HG02938 (cell line): ENCODE data around the gene SZRD1.
A peak's percentile ranks its signal among the peaks of the same experiment; 100 is the strongest.

Experiments used
- ATAC-seq: cut with Tn5 transposase; IDR thresholded peaks from one replicate; pipeline ENCODE4 v1.9.1; 2021; ENCODE audit warnings: mild to moderate bottlenecking, moderate library complexity; ENCODE audit not compliant: unreplicated experiment

SZRD1 gene

DNA sequence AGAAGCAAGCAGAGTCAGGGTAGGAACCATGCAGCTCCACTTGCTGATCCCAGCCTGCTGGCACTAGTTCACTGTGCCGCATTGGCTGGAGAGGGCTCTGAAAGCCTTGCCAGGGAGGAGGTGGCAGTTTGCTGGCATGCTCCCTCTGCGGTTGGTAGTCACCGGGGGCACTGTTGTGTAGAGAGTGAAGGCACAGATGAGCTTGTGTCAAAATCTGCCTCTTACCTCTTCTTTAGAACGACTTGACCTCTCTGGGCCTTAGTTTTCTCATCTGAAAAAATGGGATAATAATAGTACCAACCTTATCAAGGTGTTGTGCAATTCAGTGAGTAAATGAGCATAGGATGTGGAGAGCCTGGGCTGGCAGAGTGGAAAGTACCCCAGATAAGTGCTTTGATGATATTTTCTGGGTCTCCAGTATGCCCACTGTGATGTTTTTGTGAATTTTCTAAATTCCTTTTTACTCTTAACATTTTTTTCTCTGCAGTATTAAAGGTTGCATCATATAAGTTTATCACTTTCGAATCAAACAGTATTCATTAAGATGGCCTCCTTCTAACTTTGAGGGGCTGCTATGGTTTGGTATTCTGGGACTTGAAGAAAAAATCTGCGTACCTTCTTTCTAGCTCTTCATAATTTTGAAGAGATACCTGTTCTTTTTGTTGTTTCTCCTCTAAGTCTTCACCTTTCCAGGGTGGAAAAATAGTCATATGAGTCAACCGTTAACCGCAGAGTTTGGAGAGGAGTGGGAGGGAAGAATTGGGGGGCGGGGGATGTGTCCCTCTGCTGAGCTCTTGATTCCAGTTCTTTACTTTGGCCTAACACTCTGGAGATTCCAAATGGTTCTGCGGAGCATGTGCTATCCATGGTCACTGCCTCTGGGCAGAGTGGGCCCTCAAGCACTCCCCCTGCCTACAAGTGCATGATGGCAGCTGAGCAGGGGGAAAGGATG is 26.8 kb downstream of the SZRD1 start:
- ATAC-seq, result no peak

DNA sequence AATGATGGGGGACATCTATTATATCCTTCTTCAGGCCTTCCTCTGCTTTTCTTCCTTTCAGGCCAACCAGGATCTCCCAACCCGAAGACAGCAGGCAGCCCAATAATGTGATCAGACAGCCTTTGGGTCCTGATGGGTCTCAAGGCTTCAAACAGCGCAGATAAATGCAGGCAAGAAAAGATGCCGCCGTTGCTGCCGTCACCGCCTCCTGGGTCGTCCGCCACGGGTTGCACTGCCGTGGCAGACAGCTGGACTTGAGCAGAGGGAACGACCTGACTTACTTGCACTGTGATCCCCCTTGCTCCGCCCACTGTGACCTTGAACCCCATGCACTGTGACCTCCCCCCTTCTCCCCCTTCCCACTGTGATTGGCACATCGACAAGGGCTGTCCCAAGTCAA is 27.9 kb downstream of the SZRD1 start:
- ATAC-seq, result no peak

DNA sequence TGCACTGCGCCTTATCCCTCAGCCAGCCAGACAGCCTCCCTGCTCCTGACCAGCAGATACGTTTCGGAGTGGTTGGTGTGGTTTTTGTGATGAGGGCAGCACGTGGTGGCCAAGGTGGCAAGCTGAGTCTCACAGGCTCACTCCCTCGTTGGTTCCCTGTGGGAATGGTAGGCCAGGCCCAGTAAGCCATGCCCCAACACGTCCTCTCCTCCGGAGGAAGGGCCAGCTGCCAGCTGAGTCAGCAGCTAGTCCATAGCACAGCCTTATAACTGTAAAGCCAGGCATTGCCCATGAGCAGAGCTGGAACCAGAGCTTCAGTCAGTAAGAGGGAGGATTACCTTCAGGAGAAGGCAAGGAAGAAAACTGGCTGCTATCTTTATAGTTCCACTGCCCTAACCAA is 29.5 kb downstream of the SZRD1 start:
- no peak for ATAC-seq

DNA sequence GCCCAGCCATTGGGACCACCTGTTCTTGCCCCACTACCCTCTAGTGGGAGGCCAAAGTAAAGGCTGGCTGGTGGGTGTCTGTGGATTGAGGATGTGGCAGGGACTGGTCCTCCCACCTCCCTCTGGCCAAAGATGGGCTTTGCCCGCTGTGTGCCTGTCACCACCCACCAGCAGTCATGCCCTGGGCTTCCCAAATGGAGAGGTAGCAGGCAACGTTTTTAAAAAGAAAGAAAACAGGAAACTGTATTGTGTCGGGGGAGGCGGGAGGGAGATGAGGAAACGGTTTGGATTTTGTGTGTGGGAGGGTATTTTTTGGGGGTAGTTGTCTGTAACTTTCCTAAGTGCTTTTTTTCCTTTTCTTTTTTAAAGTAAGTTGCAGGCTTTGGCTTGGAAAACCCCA is 30.1 kb downstream of the SZRD1 start:
- ATAC-seq, result no peak

DNA sequence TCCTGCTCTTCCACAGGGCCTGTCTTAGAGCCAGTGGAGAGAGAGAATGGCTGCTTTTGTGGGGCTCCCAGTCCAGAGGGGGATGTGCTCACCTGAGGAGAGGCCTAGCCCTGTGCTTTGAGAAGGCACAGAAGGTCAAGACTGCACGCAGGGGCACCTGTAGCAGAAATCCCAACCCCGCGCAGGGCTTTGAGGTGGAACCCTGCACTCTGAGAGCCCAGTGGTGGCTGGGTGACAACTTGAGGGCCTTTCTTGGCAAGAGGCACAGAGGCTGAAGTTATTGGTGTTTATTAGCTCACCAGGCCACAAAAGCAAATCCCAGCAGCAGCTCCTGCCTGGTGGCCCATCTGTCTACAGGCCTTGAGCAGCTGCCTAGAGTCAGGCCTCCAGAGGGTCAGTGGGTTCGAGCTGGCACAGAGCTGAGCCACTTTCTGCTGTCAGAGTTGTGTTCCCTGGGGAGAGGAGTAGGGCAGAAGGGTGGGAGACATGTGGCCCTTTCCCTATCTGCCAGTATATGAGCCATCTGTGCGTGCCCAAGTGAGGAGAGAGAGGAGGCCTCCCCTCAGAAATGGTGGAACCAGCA is 31.4 kb downstream of the SZRD1 start:
- no peak for ATAC-seq

DNA sequence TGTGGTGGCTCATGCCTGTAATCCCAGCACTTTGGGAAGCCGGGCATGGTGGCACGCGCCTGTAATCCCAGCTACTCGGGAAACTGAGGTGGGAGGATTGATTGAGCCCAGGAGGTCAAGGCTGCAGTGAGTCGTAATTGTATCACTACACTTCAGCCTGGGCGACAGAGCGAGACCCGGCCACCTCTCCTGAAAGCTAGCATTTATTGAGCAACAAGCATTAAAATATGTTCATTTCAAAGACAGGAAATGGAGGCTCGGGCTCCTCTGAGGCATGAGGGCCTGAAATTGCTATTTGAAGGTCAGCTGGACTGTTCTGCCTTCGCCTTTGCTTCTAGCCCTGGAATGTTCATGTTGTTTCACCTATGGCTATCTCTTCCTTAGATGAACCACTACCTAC is 35.7 kb downstream of the SZRD1 start:
- ATAC-seq, result no peak

DNA sequence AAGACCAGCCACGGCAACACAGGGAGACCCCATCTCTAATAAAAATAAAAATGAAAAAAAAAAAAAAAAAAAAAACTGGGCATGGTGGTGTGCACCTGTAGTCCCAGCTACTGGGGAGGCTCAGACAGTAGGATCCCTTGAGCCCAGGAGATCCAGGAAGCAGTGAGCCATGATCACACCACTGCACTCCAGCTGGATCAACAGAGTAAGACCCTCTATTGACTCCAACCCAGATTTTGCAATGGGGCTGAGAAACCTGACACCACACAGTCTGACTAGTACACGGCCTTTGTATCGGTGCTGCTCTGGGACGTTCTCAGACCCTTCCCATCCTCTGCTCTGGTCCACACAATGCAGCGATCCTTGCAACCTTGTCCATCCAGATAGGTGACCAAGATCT is 38.4 kb downstream of the SZRD1 start:
- ATAC-seq, result no peak

DNA sequence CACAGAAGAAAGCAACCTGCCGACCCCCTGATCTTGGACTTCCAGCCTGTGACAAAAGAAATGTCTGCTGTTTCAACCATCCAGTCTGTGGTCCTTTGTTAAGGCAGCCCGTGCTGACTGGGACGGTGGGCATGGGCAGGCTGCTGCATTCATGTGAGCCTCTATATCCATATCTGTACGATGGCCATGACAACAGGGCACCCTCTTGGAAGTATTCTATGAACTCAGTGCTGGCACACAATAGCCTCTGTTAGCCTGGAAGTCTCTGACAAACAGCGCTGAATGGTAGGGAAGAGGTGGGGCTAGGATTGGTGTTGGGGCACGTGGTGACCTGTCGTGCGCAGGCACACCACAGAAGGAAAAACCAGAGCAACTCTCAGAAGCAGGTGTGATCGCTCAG is 39.8 kb downstream of the SZRD1 start:
- ATAC-seq, result no peak

DNA sequence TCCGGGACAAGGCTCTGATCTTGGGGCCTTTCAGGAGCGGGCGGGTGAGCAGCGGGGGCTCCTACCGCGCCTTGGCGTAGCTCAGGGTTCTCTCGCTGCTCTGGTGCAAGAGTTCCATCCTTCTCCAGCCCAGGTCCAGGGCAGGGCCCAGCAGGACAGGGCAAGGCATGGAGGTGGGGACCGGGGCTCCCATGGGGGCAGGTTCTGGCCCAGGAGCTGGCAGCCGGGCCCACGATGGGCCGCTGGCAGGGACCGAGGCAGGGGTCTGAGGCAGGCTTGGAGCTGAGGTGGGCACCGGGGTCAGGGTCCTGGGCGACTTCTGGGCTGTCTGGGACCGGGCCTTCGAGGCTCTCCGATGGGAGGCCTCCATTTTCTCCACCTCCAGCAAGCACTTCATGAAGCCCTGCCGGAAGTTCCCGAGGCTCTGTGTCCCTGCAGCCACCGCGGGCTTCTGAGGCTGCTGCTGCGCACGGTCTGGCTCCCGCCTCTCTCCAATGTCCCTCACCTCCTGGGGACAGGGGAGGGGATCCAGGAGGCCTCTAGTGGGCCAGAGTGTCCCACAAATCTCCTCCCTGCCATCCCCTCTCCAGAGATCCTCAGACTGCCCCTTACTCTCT is 42.6 kb downstream of the SZRD1 start:
- no peak for ATAC-seq

DNA sequence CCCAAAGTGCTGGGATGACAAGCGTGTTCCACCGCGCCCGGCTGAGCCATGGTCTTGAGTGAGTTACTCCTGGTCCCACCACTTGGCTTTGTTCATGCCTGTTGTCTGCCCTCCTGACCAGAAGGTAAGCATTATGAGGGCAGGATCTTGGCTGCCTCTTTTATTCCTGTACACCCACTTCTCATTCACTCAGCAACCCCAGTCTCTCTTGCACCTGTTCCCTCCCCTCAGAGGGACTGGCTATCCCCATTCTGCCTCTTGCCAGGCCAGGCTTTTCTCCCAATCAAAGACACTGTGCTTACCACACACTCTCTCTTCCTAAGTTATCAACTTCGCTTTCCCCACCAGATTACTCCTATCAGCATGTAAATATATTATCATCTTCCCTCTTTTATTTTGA is 43.8 kb downstream of the SZRD1 start:
- no peak for ATAC-seq

DNA sequence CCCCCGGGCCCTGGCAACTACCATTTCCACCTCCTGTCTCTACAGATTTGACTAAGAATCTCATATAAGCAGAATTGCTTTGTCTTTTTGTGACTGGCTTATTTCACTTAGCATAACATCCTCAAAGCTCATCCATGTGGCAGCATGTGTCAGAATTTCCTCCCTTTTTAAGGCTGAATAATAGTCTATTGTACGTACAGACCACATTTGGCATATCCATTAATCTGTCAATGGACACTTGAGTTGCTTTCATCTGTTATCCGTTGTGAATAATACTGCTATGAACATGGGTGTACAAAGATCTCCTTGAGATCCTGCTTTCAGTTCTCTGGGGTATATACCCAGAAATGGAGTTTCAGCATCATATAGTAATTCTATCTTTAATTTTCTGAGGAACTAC is 46.1 kb downstream of the SZRD1 start:
- ATAC-seq, result no peak

DNA sequence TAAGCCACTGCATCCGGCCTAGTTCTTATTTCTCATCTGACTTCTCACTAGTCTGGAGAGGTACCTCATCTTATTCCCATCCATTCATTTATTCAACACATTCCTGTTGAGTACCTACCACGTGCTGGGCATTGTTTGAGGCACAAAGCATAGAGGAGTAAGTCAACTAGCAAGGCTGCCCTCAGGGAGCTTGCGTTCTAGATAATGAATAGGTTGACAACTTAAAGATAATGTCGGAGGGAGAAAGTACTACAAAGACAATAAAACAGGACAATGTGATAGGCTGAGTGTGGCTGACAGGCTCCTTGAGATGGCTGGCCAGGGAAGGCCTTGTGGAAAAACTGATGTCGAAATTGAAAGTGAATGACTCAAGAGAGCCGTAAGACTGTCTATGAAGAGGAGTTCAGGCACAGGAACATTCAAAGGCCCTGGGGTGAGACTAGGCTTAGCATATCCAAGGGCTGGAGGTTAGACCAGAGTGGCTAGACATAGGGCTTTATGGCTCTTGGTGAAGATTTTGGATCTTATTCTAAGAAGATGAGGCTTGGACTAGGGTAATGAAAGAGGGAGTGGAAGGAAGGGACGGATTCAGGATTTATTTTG is 51.9 kb downstream of the SZRD1 start:
- ATAC-seq, result no peak

DNA sequence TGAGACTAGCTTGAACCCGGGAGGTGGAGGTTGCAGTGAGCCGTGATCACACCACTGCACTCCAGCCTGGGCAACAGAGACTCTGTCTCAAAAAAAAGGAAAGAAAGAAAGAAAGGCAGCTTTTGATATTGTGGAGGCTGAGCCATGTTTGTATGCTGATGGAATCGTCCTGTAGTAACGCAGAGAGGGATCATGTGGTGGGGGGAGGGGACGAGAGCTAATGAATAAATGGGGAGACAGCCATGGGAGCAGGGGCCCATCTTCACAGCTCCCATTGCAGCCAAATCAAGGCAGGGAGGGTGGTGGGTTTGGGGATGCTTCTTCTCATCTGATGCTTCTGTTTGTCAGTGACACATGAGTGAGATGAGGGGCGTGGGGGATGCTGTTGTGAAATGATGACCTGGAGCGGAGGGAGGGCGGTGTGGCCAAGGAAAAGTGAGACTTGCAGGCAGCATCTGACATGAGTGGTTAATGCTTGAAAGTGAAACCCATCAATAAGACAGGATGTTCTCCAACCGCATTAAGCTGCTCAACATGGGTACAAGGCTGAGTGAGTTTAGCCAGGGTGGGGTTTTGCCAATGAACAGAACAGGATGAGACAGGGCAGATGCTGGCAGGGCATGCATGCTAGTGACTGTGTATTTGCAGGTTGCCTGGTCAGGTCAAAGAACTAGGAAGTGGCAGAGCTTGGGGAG is 53.5 kb downstream of the SZRD1 start:
- peak; percentile 79 for ATAC-seq

DNA sequence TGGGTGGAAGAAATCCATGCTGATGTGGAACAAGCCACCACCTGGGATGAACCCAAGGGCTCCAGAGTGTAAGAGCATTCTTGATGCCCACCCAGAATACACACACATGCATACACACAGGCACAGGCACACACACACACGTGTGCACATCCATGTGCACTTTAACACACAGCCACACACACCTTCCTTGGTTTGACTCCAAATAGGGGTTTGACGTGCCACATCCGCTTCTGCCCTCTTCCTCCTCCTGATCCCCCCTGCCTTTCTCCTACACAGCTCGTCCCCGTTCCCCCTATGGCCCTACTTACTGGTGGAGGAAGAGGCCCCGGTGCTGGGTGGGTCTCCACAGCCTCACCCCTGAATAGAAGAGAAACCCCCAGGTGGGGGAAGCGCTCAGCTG is 54.2 kb downstream of the SZRD1 start:
- no peak for ATAC-seq

DNA sequence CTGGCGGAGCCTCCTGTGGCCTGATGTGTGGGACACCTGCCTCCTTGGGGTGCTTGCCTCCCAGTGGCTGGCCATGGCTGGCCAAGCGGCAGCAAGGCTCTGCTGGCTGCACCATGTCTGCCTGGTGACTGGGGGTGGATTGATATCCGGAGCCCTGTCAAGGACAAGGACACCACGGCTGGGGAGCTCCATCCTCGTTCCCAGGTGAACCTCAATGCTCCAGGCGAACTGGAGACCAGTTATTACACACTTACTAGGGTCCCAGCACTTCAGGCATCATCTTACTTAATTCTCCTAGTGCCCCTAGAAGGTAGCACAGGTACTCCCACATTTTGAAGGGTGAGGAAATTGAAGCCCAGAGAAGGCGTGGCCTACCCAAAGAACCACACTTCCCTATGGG is 55.0 kb downstream of the SZRD1 start:
- ATAC-seq, result no peak

DNA sequence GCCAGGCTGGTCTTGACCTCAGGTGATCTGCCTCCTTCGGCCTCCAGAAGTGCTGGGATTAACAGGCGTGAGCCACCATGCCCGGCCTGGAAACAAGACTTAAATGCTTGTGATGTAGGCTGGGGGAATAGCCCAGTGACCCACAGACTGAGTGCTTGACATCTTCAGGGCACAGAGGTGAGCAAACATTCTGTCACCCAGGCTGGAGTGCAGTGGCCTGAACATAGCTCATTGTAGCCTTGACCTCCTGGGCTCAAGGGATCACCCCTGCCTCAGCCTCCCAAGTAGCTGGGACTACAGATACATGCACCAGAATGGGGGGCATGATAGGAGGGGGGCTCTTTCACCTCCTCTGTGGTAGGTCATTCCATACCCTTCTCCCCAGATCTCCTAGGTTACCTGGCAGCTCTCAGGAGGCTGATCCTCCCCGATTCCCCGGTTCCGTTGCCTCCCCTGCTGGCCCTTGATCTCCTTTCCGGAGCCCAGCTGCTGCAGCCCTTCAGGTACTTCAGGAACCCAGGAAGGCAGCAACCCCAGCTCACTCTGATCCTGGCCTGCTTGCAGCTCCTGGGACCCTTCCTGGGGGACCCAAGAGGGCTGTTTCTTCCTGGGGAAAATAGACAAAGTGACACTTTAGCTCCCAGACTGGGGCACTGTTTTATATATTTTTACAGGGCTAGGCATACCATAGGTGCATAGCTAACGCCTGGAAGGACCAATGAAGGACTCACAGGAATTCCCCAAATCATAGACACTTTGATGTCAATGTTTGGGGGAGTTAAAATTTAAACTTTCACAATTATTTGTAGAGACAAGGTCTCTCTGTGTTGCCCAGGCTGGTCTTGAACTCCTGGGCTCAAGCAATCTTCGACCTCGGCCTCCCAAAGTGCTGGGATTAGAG is 58.3 kb downstream of the SZRD1 start:
- ATAC-seq, result no peak

DNA sequence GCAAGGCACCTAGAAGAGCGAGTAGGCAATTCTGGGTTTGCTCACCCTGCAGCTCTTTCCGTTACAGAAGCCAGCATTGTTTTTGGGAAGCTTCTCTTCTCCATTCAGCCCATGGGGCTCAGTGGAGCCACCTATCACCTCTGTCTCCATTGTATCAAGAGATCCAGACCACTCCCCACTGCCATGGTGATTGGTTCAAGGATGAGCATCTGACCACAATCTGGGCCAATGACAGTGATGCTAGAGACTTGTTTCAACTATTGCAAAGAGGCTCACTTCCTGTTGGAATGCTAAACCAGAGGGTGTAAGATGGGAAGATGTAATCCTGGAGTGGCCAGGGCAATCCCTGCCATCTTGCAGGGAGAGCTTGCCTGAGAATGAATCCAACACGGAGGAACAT is 63.6 kb downstream of the SZRD1 start:
- ATAC-seq, result no peak

DNA sequence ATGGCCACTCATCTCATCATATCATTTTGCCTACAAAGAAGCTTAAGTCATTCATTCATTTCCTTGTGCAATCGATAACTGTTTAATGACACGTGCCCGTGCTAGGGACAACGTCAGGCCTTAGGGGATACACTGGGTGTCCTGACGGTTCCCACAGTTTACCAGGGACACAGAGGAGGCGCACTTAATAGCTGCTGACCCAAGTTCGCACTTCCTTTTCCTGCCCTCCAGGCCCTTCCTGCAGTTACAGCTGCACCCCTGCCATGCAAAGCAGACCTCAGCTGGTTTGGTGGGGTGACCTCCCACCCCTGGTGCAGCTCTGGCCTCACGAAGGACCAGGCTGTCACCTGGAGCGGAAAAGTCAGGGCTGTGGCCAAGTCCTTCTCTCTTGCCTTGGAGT is 66.0 kb downstream of the SZRD1 start:
- ATAC-seq, result no peak

DNA sequence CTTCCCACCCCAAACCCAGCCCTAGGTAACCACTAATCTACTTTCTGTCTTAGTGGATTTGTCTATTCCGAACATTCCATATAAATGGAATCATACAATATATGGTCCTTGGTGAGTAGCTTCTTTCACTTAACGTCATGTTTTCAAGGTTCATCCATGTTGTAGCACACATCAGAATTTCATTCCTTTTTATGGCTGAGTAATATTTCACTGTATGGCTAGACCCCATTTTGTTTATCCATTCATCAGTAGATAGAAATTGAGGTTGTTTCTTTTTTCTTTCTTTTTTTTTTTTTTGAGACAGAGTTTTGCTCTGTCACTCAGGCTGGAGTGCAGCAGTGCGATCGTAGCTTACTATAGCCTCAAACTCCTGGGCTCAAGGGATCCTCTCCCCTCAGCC is 67.0 kb downstream of the SZRD1 start:
- no peak for ATAC-seq

DNA sequence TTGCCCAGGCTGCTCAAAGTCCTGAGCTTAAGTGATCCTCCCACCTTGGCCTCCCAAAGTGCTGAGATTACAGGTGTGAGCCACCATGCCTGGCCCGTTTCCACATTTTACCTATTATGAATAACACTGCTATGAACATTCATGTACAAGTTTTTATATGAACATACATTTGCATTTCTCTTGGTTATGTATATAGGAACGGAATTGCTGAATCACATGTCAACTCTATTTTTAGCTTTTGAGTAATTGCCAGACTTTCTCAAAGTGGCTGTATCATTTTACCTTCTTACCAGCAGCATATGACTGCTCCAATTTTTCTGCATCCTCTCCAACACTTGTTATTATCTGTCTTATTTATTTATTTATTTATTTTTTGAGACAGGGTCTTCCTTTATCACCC is 67.5 kb downstream of the SZRD1 start:
- ATAC-seq, result no peak
